MM.1S (cell line): ENCODE data around the gene CABLES2.

Source experiments
- DNase-seq: peaks from one replicate; pipeline ENCODE4 v3.0.0-alpha.2; 2015
- H2AFZ ChIP-seq: fragments of 300-600 bp; sonication (generic); 2 replicates; pipeline ENCODE4 v1.6.0; 2016; ENCODE audit warnings: antibody characterized with exemption, low read length
- H3F3A ChIP-seq: fragments of 300-600 bp; sonication (generic); 2 replicates; pipeline ENCODE4 v1.6.1; 2016; ENCODE audit warnings: mild to moderate bottlenecking, antibody characterized with exemption, low read length, moderate library complexity, mixed read lengths; ENCODE audit not compliant: insufficient read depth
- H3K27ac ChIP-seq: fragments of 300-600 bp; sonication (generic); 2 replicates; pipeline ENCODE4 v1.5.1; 2016; ENCODE audit warnings: mild to moderate bottlenecking, low read length
- H3K27me3 ChIP-seq: fragments of 300-600 bp; sonication (generic); replicated peaks from 2 replicates; pipeline ENCODE4 v1.6.0; 2016; ENCODE audit warnings: low read length; ENCODE audit not compliant: insufficient read depth
- H3K36me3 ChIP-seq: fragments of 300-600 bp; sonication (generic); replicated peaks from 2 replicates; pipeline ENCODE4 v1.6.1; 2016; ENCODE audit warnings: mild to moderate bottlenecking, low read length, mixed read lengths; ENCODE audit not compliant: insufficient read depth
- H3K4me1 ChIP-seq: fragments of 300-600 bp; sonication (generic); 2 replicates; pipeline ENCODE4 v1.6.1; 2016; ENCODE audit warnings: low read length, mixed read lengths
- H3K4me2 ChIP-seq: fragments of 300-600 bp; sonication (generic); 2 replicates; pipeline ENCODE4 v1.6.0; 2016; ENCODE audit warnings: low read depth, low read length
- H3K4me3 ChIP-seq: fragments of 300-600 bp; sonication (generic); 2 replicates; pipeline ENCODE4 v1.5.1; 2016; ENCODE audit warnings: low read length, mixed read lengths
- H3K79me2 ChIP-seq: fragments of 300-600 bp; sonication (generic); 2 replicates; pipeline ENCODE4 v1.6.1; 2016; ENCODE audit warnings: mixed run types, low read length, mixed read lengths
- H3K9ac ChIP-seq: fragments of 300-600 bp; sonication (generic); 2 replicates; pipeline ENCODE4 v1.6.1; 2016; ENCODE audit warnings: low read length, mixed read lengths
- H3K9me2 ChIP-seq: fragments of 300-600 bp; sonication (generic); replicated peaks from 2 replicates; pipeline ENCODE4 v1.6.1; 2016; ENCODE audit warnings: mild to moderate bottlenecking, low read length, mixed read lengths; ENCODE audit not compliant: insufficient read depth
- H3K9me3 ChIP-seq: fragments of 300-600 bp; sonication (generic); replicated peaks from 2 replicates; pipeline ENCODE4 v1.6.1; 2016; ENCODE audit warnings: mild to moderate bottlenecking, low read length, mixed read lengths; ENCODE audit not compliant: insufficient read depth
- H4K20me1 ChIP-seq: fragments of 300-600 bp; sonication (generic); 2 replicates; pipeline ENCODE4 v1.6.1; 2016; ENCODE audit warnings: mild to moderate bottlenecking, low read length, moderate library complexity, mixed read lengths; ENCODE audit not compliant: insufficient read depth
- CTCF ChIP-seq: fragments of 300-600 bp; sonication (generic); IDR thresholded peaks from 2 replicates; pipeline ENCODE4 v1.5.1; 2016; ENCODE audit warnings: antibody characterized with exemption, low read length, mixed read lengths
- EZH2 ChIP-seq: fragments of 300-600 bp; sonication (generic); optimal IDR thresholded peaks from 2 replicates; pipeline ENCODE3; 2017; ENCODE audit warnings: low read depth, mild to moderate bottlenecking, antibody characterized with exemption, low read length, mixed read lengths
- EZH2phosphoT487 ChIP-seq: fragments of 300-600 bp; sonication (generic); IDR thresholded peaks from 2 replicates; pipeline ENCODE4 v1.6.1; 2018; ENCODE audit warnings: antibody characterized with exemption, low read length

Gene CABLES2

GRCh38 chr20:62354031-62354808 is 52.9 kb downstream of the CABLES2 start:
- TF ChIP-seq EZH2phosphoT487, result no peak
- TF ChIP-seq EZH2, result no peak
- TF ChIP-seq CTCF, result no peak
- Histone ChIP-seq H3K27ac (no peak overlapping the region), H2AFZ (no peak overlapping the region), H4K20me1 (no peaks in the 10 kb centered on the region), H3K9me3 (no peaks in the 10 kb centered on the region), H3K36me3 (no peaks in the 10 kb centered on the region), H3K9ac (no peak overlapping the region), H3F3A (no peaks in the 10 kb centered on the region), H3K4me3 (no peak overlapping the region), H3K27me3 (no peaks in the 10 kb centered on the region), H3K9me2 (no peaks in the 10 kb centered on the region), H3K4me2 (no peak overlapping the region), H3K79me2 (peaks cover 30% of the 10 kb centered on the region), H3K4me1 (no peaks in the 10 kb centered on the region)
- DNase-seq, result no peak

- H3K79me2 ChIP-seq, result peaks cover 24% of the 10 kb centered on the region
- no peak for TF ChIP-seq EZH2phosphoT487
- TF ChIP-seq CTCF, result no peak
- TF ChIP-seq EZH2, result no peak
Measured at GRCh38 chr20:62353289-62354030, 53.6 kb downstream of the CABLES2 start.

GRCh38 chr20:62352402-62353288 is 54.4 kb downstream of the CABLES2 start:
- Histone ChIP-seq H3K4me3 (no peak overlapping the region), H3K9me3 (no peaks in the 10 kb centered on the region), H2AFZ (no peak overlapping the region), H3K27ac (no peak overlapping the region), H3K9me2 (no peaks in the 10 kb centered on the region), H3K27me3 (no peaks in the 10 kb centered on the region), H3K4me1 (no peaks in the 10 kb centered on the region), H3K79me2 (peaks cover 18% of the 10 kb centered on the region), H3K36me3 (no peaks in the 10 kb centered on the region), H3F3A (no peaks in the 10 kb centered on the region), H4K20me1 (no peaks in the 10 kb centered on the region), H3K9ac (no peak overlapping the region), H3K4me2 (no peak overlapping the region)
- no peak for DNase-seq
- TF ChIP-seq CTCF, result no peak
- no peak for TF ChIP-seq EZH2
- TF ChIP-seq EZH2phosphoT487, result no peak

More at GRCh38 chr20:62353289-62354030, 53.6 kb downstream of the CABLES2 start:
- Histone ChIP-seq H3K9ac (no peak overlapping the region), H4K20me1 (no peaks in the 10 kb centered on the region), H3K27ac (no peak overlapping the region), H3K36me3 (no peaks in the 10 kb centered on the region), H3F3A (no peaks in the 10 kb centered on the region), H3K4me1 (no peaks in the 10 kb centered on the region), H3K9me2 (no peaks in the 10 kb centered on the region), H3K4me2 (no peak overlapping the region), H3K9me3 (no peaks in the 10 kb centered on the region), H2AFZ (no peak overlapping the region), H3K4me3 (no peak overlapping the region), H3K27me3 (no peaks in the 10 kb centered on the region)
- DNase-seq, result no peak
